Erythroblast (primary cell): ENCODE data around the gene UNC13A.

Experiments
- GATA1 ChIP-seq: IDR thresholded peaks from 2 replicates; pipeline ENCODE4 v1.6.1; 2011; ENCODE audit warnings: low read depth, mild to moderate bottlenecking, control low read depth, low read length, moderate library complexity
- POLR2A ChIP-seq: IDR thresholded peaks from 2 replicates; pipeline ENCODE4 v1.6.1; 2011; ENCODE audit warnings: mild to moderate bottlenecking, low read length

GRCh38 chr19:17618936-17619335 is 69.2 kb downstream of the UNC13A start:
- TF ChIP-seq POLR2A: no peak
- no peak for TF ChIP-seq GATA1
